Activated CD8-positive, alpha-beta memory T cell treated with anti-CD3 and anti-CD28 coated beads, Interleukin-2, amount 50 U/mL, for 4 hours (primary cell): Measurements from ENCODE around the gene TRIM29.

Experiments
- DNase-seq: peaks from one replicate; pipeline ENCODE4 v3.0.0-alpha.2; 2020

TRIM29 gene

GRCh38 chr11:120137187-120137610, 714 bp downstream of the TRIM29 start:
- DNase-seq, result no peak

DNA sequence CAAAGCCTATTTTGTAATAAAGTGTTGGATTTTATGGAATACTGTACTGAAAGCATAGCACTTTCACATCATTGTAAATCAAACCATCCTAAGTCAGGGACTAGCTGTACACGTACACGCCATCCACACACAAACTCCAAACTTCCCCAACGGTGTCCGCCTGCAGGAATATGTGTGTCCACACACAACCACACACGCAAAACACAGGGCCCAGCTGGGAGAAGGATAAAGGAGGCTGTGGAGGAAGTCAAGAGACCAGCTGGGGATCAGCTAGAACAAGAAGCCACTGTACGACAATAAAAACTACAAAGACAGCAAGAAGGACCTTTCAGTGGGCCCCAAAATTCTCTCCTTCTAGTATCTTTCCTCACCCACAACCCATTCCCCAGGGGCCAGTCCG, 1.6 kb downstream of the TRIM29 start:
- DNase-seq, result no peak

- DNase-seq, result no peak
These were observed 2.1 kb downstream of the TRIM29 start for GRCh38 chr11:120135838-120136237.

GRCh38 chr11:120134931-120135228, 3.0 kb downstream of the TRIM29 start:
- peak; percentile 6 for DNase-seq

DNA sequence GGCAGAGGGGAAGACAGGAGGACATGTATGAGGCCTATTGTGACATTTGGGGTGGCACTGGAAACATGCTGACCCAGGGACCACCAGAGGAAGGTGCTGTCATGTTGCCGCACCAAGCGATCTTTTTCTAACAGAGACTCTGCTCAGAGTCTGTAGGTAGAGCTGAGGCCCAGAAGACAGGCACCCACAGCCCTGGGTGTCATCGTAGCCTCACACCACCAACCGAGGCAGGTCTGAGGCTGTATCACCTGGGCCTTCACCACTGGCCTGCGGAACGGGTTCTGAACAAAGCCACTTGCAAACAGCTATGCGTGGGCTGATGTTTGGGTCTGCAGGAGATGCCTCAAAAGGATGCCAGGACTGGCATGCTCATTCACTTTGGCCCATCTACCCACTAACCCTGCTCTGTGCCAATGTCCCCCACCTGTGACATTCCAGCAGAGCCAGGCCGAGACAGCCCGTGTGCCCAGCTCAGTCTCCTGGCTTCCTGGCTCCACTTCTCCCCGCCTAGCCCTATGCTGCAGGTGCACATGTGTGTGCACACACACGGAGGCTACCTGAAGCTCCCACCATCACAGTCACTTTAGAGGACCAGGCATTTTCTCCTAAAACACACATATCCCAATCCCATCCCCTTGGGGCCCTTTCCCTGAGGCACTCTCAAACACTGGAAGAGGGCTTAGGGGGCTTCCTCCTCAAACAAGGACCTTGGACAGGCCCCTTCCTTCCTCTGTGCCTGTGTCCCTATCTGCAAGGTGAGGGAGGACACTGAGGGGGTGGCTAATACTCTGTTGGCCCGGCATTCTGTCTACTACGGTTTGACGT, 3.6 kb downstream of the TRIM29 start:
- peak; percentile 6 for DNase-seq

DNA sequence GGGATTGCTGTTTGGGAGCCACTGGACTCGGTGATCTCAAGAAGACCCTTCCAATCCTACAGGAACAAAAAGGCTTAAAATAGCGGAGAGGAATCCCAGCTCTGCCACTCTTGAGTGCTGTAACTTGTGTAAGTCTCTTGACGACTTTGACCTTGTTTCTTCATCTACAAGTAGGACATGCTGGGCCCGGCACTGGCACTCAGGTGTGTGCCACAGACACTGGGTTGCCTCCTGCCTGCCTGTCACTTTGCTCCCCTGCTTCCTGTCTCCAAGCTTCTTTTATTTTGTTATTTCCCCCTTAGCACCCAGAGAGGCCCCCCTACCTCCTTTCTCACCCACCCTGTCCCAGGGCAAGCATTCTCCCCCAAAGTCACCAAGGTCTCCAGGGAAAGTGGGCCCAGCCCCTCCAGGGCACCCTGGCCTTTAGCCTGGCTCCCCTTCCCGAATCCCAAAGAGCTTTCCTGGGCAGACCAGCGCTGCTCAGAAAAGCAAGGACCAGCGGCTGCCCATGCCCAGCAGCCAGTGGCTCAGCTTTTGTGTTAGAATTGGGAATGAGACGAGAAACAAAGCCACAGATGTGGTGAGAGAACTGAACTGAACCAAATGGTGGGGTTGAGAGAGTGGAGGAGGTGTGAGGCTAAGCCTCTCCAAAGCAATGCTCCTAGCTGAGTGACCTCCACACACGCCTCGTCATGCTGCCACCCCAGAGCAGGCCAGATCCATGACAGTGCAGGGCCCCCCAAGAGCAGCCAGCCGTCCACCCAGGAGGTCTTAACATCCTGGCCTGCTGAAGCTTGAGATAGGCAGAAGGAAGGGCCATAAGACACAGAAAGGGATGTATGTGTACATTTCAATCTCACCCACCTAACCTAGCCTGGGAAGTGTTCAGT, 4.5 kb downstream of the TRIM29 start:
- DNase-seq, result peak; percentile 1

GRCh38 chr11:120132645-120133185, 5.2 kb downstream of the TRIM29 start:
- DNase-seq, result peak; percentile 1

GRCh38 chr11:120131941-120132644, 5.8 kb downstream of the TRIM29 start:
- DNase-seq, result peak; percentile 7

DNA sequence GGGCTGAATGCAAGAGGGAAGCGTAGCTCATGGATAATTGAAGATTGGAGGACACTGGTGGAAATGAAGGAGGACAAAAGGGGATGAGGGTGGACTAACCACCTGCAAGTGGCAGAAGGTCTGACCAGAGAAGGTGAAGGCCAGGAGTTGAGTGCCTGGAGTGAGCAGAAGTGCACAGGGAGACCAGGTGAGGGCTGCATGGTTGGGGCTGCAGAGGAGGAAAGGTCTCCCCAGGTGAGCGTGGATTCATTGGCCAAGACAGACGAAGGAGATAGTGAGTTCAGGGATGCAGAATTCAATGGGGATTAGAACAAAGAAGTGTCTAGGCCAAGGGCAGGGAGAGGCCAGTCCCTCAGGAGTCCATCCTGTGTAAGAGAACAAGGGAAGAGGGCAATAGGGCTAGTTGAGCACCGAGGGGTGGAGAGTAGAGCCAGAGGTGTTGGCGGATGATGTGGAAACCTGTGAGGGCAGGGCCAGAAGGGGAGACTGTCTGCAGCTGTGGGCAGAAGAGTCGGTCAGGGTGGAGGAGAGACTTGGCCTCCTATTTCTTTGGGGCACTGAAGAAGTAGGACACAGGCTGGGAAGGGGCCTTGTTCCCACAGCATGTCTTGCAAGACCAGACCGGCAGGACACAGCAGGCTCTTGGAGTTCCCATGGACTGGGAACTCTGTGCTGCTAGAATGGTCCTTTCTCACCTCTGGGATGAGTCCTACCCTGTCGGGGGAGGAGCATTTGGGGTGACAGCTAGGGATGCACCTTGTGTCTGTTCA, 6.7 kb downstream of the TRIM29 start:
- DNase-seq, result peak; percentile 7

GRCh38 chr11:120130176-120130980, 7.5 kb downstream of the TRIM29 start:
- DNase-seq, result no peak

DNA sequence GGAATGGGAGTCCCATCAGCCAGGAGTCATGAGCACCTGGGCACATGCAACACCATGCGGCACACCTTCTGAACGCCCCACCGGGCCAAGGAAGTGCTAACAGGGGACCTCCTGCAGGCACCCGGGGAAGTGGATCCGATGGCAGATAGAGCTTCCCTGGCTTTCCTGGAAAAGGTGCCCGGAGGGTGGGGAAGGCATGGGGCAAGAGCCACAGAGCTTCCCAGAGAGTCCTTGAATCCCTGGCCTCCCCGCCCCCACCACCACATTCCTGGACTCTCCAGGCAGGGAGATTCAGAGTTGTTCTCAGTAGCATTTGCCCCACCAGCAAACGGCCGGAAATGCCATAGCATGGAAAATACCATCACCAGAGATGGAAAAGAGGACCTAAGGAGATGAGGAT, 8.3 kb downstream of the TRIM29 start:
- DNase-seq, result no peak

DNA sequence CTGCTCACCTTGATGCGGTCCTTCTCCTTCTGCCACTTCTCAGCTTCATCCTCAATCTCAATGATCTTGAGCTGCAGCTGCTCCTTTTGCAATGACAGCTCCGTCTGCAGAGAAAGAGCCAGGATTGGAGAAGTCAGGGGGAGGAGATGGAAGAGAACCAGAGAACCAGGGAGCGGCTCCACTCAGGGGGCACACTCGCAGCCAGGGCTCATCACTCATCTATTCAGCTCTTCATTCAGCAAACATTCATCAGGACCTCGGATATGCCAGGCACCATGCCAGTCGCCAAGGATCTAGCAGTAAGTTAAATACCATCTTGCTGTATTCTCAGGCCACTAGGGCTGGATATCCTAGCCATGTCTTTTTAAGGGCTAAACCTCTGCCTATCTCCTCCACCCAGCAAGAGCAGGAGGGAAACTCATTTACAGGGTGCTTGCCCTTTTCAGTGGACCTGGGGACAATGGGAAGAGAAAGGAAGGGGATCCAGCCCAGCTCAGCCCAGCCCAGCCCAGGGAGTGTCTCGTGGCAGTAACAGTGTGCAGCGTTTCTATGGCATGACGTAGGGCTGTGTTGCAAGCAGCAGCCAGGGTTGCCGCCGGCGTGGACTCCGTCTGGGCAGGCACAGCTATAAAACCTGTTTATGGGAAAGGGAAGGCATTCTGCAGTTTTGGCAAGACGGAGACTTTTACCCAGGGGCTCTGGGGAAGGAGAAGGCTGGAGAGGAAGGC, 9.4 kb downstream of the TRIM29 start:
- no peak for DNase-seq

DNA sequence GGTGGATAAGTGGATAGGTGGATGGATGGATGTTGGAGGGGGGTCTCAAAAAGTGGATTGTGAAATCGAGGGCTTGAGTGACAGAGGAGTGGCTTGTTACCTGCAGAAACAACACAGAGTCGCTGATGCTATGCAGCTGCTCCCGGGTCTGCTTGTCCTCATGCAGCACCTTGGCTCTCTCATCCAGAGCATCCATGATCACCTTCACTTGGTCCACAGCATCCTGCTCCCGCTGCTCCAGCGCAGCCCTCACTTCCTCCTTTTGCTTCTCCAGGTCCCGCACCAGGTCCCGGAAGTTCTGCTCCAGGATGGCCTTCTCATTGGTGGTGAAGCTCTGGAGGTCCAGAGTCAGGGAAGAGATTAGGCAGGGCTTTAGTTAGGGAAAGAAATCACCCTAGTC, 10.7 kb downstream of the TRIM29 start:
- no peak for DNase-seq

GRCh38 chr11:120126620-120127019, 11.3 kb downstream of the TRIM29 start:
- no peak for DNase-seq

DNA sequence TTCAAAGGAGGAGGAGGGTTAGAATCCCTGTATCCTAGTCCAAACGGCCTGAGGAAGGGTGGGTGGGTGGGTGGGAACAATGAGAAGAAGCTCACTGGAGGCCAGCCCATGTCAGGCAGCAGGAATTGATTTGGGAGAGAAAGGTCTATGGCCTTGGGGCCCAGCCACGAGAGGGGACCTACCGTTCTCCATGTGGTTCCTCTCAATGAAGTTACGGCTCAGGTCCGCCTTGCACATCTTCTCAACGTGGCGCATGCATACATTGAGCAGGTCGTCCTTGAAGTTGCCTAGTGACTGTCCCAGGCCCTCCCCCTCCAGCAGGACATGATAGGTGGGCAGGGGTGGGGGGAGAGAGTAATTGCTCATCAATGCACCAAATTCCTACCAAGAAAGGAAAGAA, 12.4 kb downstream of the TRIM29 start:
- DNase-seq, result no peak

- no peak for DNase-seq
These were observed 12.9 kb downstream of the TRIM29 start for GRCh38 chr11:120125024-120125423.

- DNase-seq, result no peak
These were observed 13.6 kb downstream of the TRIM29 start for GRCh38 chr11:120124355-120124754.

DNA sequence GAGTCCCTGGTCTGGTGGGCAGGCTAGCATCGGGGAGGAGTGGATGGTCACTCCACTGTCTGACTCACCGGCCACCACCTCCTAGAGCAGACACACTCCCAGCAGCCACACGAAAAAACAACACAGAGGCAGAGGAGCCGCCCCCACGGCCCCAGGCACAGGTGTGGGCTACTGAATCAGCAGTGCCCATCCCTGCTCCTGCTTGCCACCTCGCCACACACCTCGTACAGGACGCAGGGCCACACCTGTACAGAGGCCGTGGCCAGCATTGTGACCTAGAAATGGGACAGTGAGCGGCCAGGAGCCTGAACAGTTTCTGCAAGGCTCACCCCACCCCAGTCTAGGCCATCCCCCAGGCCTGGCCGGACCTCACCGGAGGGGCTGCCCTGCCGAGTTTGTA, 14.0 kb downstream of the TRIM29 start:
- no peak for DNase-seq

- DNase-seq, result no peak
These were observed 14.8 kb downstream of the TRIM29 start for GRCh38 chr11:120122924-120123683.

DNA sequence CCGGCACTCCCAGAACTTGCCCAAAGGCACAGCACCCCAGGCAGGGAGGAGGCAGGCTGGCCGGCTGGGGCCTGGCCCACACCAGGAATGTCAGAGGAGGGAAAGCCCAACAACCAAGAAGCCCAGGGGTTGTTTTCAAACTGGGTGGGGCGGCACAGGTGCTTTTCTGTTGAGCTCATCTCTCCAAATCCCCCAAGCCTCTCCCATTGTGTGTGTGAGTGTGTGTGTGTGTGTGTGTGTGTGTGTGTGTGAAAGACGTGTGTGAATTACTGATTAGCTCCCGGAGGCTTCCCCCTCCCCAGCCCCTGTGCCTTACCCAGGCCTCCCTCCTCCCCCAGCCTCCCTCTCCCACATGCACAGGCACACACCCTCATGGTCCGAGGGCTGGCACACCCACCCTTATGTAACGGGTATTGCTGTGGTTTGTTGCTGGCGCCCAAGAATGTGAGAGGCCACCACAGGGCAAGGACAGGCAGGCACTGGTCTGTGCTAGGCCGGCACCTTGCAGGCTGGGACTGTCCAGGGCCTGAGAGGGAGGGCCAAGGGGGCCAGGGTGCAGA, 15.9 kb downstream of the TRIM29 start:
- no peak for DNase-seq
